Measurements from ENCODE around the gene TMEM176B.

The TMEM176B gene

DNA sequence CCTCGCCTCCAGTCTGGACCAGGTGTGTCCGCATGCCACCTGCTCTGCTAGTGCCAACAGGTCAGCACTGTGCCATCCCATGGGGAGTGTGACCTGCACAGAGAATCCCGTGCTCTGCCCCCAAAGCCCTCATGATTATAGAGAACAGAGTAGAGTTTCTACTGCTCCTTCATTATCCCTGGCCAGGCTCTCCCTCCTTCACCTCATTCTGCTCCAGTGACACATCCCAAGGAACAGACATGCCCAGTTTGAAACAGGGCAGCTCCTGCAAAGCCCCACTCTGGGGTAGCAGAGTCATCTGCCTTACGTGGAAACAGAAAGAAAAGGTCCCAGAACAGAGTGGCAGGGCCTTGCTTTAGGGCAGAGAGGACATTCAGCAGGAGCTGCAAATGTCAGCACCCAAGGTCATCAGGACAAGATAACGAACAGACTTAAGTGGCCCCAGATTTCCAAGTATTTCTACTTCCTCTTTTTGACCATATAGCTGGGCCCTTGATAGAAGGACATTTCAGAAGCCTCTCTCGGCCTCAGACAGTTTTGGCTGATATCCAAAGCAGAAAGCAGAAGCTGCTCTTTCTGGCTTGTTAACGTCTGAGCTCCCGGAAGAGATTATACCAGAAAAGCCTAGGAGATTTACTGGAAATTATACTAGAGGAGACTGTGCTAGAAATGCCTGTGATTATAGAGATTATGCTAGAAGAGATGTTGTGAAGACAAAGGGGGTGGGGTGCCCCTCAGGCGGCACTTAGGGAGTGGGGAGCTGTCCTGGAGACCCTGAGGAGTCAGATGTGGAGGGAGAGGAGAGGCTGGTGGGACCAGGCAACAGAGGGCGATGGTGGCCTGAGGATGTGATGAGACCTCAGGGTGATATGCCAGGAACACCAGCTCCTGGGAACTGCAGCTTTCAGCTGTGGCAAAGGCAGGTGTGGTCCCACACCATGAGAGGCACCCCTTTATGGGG is 12.6 kb downstream of the TMEM176B start:
- TF ChIP-seq, protein P1, sequence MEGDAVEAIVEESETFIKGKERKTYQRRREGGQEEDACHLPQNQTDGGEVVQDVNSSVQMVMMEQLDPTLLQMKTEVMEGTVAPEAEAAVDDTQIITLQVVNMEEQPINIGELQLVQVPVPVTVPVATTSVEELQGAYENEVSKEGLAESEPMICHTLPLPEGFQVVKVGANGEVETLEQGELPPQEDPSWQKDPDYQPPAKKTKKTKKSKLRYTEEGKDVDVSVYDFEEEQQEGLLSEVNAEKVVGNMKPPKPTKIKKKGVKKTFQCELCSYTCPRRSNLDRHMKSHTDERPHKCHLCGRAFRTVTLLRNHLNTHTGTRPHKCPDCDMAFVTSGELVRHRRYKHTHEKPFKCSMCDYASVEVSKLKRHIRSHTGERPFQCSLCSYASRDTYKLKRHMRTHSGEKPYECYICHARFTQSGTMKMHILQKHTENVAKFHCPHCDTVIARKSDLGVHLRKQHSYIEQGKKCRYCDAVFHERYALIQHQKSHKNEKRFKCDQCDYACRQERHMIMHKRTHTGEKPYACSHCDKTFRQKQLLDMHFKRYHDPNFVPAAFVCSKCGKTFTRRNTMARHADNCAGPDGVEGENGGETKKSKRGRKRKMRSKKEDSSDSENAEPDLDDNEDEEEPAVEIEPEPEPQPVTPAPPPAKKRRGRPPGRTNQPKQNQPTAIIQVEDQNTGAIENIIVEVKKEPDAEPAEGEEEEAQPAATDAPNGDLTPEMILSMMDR (IDR thresholded peaks at IDR 0.05), result no peak
- Histone ChIP-seq H3K9me3 (no peaks in the 10 kb centered on the region), H3K4me3 (ENCODE audit: low read depth in 1 of 2, low read length in 1 of 2) (no peak overlapping the region), H3K27ac (peak overlapping the region; percentile 42), H3K4me1 (ENCODE audit: control insufficient read depth in 1 of 2, insufficient read depth in 1 of 2, low read depth in 1 of 2, low read length in 1 of 2) (peaks cover 23 to 36% of the 10 kb centered on the region in 2 experiments), H3K27me3 (no peaks in the 10 kb centered on the region), H3K36me3 (no peaks in the 10 kb centered on the region)

DNA sequence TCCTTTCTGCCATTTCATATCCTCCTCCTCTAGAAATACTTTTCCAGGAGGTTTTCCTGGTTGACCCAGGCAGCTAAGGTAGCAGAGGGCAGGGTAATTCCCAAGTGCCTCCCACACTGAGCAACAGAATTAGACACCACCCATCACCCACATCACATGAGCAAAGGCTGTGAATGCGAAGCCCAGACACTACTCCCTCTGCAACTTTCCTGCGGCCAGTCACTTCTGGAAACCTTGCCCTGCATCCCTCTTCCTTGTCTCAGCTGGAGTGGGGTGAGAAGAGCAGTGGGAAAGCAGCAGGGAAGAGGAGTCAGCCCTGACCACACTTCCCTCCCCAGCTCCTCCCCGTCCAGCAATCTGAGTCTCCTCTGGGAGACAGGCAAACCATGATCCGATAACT is 15.2 kb downstream of the TMEM176B start:
- Histone ChIP-seq H3K36me3 (no peaks in the 10 kb centered on the region), H3K9me3 (no peaks in the 10 kb centered on the region), H3K4me3 (ENCODE audit: low read depth in 1 of 2, low read length in 1 of 2) (no peak overlapping the region), H3K4me1 (ENCODE audit: control insufficient read depth in 1 of 2, insufficient read depth in 1 of 2, low read depth in 1 of 2, low read length in 1 of 2) (peaks cover 31 to 47% of the 10 kb centered on the region in 2 experiments), H3K27ac (peak overlapping the region; percentile 58), H3K27me3 (no peaks in the 10 kb centered on the region)
- TF ChIP-seq, protein P1 (IDR thresholded peaks at IDR 0.05), result no peak

- H3K9me3 ChIP-seq, result no peaks in the 10 kb centered on the region
- no peaks in the 10 kb centered on the region for H3K36me3 ChIP-seq
- no peak overlapping the region for H3K27ac ChIP-seq
- TF ChIP-seq, protein P1 (IDR thresholded peaks at IDR 0.05), result no peak
- H3K4me1 ChIP-seq (ENCODE audit: control insufficient read depth in 1 of 2, insufficient read depth in 1 of 2, low read depth in 1 of 2, low read length in 1 of 2), result peaks cover 31 to 47% of the 10 kb centered on the region in 2 experiments
- no peaks in the 10 kb centered on the region for H3K27me3 ChIP-seq
- no peak overlapping the region for H3K4me3 ChIP-seq (ENCODE audit: low read depth in 1 of 2, low read length in 1 of 2)
These were observed 15.9 kb downstream of the TMEM176B start for GRCh38 chr7:150784120-150784736.

- H3K4me3 ChIP-seq (ENCODE audit: low read depth in 1 of 2, low read length in 1 of 2), result no peak overlapping the region
- TF ChIP-seq, protein P1 (IDR thresholded peaks at IDR 0.05), result no peak
- no peaks in the 10 kb centered on the region for H3K9me3 ChIP-seq
- peaks cover 4% of the 10 kb centered on the region for H3K27me3 ChIP-seq
- H3K27ac ChIP-seq, result no peak overlapping the region
- peaks cover 22 to 34% of the 10 kb centered on the region in 2 experiments for H3K4me1 ChIP-seq (ENCODE audit: control insufficient read depth in 1 of 2, insufficient read depth in 1 of 2, low read depth in 1 of 2, low read length in 1 of 2)
- no peaks in the 10 kb centered on the region for H3K36me3 ChIP-seq
These were observed 18.2 kb downstream of the TMEM176B start for GRCh38 chr7:150781961-150782360.

DNA sequence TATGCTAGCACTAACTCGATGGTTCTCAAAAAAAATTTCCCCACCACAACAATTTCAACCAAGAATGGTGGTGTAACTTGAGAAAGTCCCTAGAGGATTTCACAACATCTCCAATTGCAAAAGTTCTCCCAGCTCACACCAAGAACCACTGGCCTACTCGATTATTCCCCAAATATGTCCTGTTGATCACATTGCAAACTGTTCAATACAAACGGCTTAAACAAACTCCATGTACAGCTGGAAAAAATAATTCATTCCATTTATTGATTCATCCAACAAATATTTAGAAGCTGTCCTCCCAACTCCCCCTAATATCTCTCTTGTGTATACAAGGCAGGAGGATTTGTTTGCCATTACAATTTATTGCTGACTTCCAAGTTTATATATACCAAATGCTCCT is 19.1 kb downstream of the TMEM176B start:
- Histone ChIP-seq H3K9me3 (no peaks in the 10 kb centered on the region), H3K36me3 (no peaks in the 10 kb centered on the region), H3K27ac (no peak overlapping the region), H3K4me3 (ENCODE audit: low read depth in 1 of 2, low read length in 1 of 2) (no peak overlapping the region), H3K4me1 (ENCODE audit: control insufficient read depth in 1 of 2, insufficient read depth in 1 of 2, low read depth in 1 of 2, low read length in 1 of 2) (peaks cover 21 to 32% of the 10 kb centered on the region in 2 experiments), H3K27me3 (peaks cover 4% of the 10 kb centered on the region)
- TF ChIP-seq, protein P1 (IDR thresholded peaks at IDR 0.05), result no peak

Data from neutrophil (primary cell).